Gastroesophageal sphincter (tissue), 3 donors: ENCODE data around the gene SERPINA12.

Experiments
- POLR2AphosphoS5 ChIP-seq: sonication (generic); formaldehyde crosslinking; IDR thresholded peaks from one replicate; pipeline ENCODE4 v1.6.1; 2017; ENCODE audit warnings: antibody characterized with exemption
- TF ChIP-seq, protein P1 (sequence below), 4 experiments: fragments of 200-600 bp in 2 of 4; fragments of 450-650 bp in 2 of 4; sonication (generic) in 1 of 4; IDR thresholded peaks; one replicate each; pipeline ENCODE4 v1.5.1; 2017 to 2019; ENCODE audit warnings: antibody characterized with exemption in 4 of 4, mild to moderate bottlenecking in 2 of 4, moderate library complexity in 2 of 4

DNA sequence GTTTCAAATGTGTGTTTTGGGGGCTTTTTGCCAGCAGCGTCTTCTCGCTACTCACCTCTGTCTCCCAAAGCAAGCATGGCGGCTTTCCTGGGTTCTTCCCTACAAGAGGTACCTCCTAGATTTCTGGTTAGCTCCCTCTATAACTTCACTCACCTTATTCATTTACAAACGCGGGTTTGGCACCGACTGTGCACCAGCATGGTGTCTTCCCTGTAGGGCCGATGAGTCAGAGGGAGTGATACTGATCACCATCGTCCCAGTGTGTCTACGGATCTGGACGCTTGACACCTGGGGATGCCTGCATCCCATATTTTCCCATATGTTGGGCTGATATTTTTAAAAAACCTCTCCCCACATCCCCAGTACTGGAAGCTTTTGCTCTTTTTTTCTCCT is 8.0 kb upstream of the SERPINA12 start:
- TF ChIP-seq, protein P1, sequence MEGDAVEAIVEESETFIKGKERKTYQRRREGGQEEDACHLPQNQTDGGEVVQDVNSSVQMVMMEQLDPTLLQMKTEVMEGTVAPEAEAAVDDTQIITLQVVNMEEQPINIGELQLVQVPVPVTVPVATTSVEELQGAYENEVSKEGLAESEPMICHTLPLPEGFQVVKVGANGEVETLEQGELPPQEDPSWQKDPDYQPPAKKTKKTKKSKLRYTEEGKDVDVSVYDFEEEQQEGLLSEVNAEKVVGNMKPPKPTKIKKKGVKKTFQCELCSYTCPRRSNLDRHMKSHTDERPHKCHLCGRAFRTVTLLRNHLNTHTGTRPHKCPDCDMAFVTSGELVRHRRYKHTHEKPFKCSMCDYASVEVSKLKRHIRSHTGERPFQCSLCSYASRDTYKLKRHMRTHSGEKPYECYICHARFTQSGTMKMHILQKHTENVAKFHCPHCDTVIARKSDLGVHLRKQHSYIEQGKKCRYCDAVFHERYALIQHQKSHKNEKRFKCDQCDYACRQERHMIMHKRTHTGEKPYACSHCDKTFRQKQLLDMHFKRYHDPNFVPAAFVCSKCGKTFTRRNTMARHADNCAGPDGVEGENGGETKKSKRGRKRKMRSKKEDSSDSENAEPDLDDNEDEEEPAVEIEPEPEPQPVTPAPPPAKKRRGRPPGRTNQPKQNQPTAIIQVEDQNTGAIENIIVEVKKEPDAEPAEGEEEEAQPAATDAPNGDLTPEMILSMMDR (IDR thresholded peaks at IDR 0.05) = no peak
- no peak for TF ChIP-seq POLR2AphosphoS5
